Stimulated activated memory B cell treated with anti-CD40 and anti-IgM and Interleukin-4, amounts not matched to agents 10 μg/mL and 1 μg/mL and 100 μg/mL, for 72 hours (primary cell): ENCODE measurements around the gene POFUT2.
"Not testable (repeated sequence)": the region's sequence is repeated elsewhere in the genome, so short reads cannot be mapped to it uniquely, and the experiment has no call there.

Source experiments
- ATAC-seq: fragments of 150-1000 bp; cut with Tn5 transposase; 2 replicates; pipeline ENCODE4 v1.10.0; 2021
- H3K27ac Mint-ChIP-seq: one replicate; pipeline ENCODE4 v1.8.0; 2022; ENCODE audit warnings: mild to moderate bottlenecking, mixed read lengths
- H3K27me3 Mint-ChIP-seq: one replicate; pipeline ENCODE4 v1.8.0; 2022; ENCODE audit warnings: mixed read lengths
- H3K36me3 Mint-ChIP-seq: one replicate; pipeline ENCODE4 v1.8.0; 2022; ENCODE audit warnings: mixed read lengths
- H3K4me1 Mint-ChIP-seq: one replicate; pipeline ENCODE4 v1.8.0; 2022; ENCODE audit warnings: mixed read lengths
- H3K4me3 Mint-ChIP-seq: one replicate; pipeline ENCODE4 v1.8.0; 2022; ENCODE audit warnings: mild to moderate bottlenecking, moderate library complexity, mixed read lengths
- H3K9me3 Mint-ChIP-seq: one replicate; pipeline ENCODE4 v1.8.0; 2022; ENCODE audit warnings: mixed read lengths

Gene POFUT2

GRCh38 chr21:45307597-45308158, 20.0 kb upstream of the POFUT2 start:
- H3K4me3 Mint-ChIP-seq, H3K27ac Mint-ChIP-seq, H3K9me3 Mint-ChIP-seq, H3K36me3 Mint-ChIP-seq, H3K4me1 Mint-ChIP-seq, ATAC-seq: not testable (repeated sequence)
- H3K27me3 Mint-ChIP-seq = peaks cover 94% of the 10 kb centered on the region

DNA sequence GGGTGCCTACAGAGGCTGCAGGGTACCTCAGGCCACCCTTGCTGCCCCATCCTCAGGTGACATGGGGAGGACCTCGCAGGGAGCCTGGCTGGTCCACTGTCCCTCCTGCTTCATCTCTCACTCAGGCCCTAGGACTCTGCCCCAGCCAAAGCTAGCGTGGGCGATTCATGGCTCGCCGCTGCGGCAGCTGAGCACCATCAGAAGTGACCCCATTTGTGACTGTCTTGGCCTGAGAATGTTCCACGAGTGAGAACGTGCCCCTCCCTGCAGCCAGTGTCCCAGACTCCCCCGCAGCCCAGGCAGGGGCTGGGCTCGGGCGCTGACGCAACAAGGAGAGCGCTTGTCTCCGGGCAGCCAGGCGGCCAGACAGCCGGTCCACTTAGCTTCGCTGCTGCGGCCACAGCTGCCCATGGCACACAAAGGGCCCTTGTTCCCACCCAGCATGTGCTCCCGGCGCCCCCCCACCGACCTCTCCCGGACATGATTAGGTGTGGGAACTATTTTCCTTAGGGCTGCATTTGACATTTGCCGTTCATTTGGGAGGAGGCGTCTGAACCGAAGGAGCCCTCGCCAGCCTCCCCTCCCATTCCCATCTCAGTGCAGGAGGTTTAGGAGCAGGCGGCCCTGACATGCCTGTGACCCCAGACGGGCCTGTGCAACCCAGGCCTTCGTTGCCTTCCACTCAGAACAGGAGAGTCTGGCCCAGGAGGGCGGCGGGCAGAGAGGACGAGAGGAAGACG, 19.3 kb upstream of the POFUT2 start:
- no peak overlapping the region for H3K4me3 Mint-ChIP-seq
- H3K27ac Mint-ChIP-seq = no peak overlapping the region
- H3K4me1 Mint-ChIP-seq = peaks cover 7% of the 10 kb centered on the region
- ATAC-seq = no peak
- no peaks in the 10 kb centered on the region for H3K36me3 Mint-ChIP-seq
- peaks cover 88% of the 10 kb centered on the region for H3K27me3 Mint-ChIP-seq
- H3K9me3 Mint-ChIP-seq = no peaks in the 10 kb centered on the region

GRCh38 chr21:45306453-45306831, 18.7 kb upstream of the POFUT2 start:
- peaks cover 7% of the 10 kb centered on the region for H3K4me1 Mint-ChIP-seq
- H3K9me3 Mint-ChIP-seq = no peaks in the 10 kb centered on the region

DNA sequence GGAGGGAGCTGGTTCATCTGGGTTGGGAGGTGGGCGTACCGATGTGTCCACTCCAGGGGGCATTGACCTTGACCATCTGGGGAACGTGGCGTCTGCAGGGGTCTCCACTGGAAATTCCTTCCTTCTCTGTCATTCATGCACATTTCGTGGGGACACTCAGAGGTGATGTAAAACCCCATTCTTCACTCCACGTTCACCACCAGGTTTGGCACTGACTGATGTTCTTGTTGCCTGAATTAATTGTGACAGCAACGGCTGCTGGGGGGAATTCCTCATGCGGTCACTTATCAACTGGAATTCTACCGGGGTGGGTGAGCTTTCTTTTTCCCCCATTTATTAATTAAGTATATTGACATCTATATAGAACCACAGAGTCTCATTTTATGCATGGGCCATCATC, 18.1 kb upstream of the POFUT2 start:
- ATAC-seq = no peak
- Mint-ChIP-seq H3K36me3 (no peaks in the 10 kb centered on the region), H3K27ac (no peak overlapping the region), H3K4me1 (peaks cover 7% of the 10 kb centered on the region), H3K4me3 (no peak overlapping the region), H3K27me3 (peaks cover 76% of the 10 kb centered on the region), H3K9me3 (no peaks in the 10 kb centered on the region)

More at GRCh38 chr21:45306453-45306831, 18.7 kb upstream of the POFUT2 start:
- peaks cover 82% of the 10 kb centered on the region for H3K27me3 Mint-ChIP-seq
- H3K4me3 Mint-ChIP-seq = no peak overlapping the region
- no peaks in the 10 kb centered on the region for H3K36me3 Mint-ChIP-seq
- no peak for ATAC-seq
- H3K27ac Mint-ChIP-seq = no peak overlapping the region

DNA sequence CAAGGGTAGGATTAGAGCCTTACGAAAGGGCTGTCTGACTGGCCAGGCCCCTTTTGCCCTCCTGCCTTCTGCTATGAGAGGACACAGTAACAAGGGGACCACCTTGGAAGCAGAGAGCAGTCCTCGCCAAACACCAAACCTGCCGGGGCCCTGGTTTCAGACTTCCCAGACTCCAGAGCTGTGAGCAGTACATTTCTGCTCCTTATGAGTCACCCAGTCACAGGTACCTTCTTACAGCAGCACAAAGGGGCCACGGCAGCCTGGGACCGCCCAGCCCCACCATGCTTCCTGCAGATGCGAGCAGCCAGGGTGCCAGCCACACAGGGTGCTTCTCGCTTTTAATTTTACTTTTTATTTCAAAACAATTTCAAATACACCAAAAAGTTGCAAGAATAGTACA, 17.2 kb upstream of the POFUT2 start:
- peaks cover 74% of the 10 kb centered on the region for H3K27me3 Mint-ChIP-seq
- no peak overlapping the region for H3K27ac Mint-ChIP-seq
- H3K4me1 Mint-ChIP-seq = peaks cover 7% of the 10 kb centered on the region
- H3K4me3 Mint-ChIP-seq = no peak overlapping the region
- no peaks in the 10 kb centered on the region for H3K36me3 Mint-ChIP-seq
- no peak for ATAC-seq
- no peaks in the 10 kb centered on the region for H3K9me3 Mint-ChIP-seq

- Mint-ChIP-seq H3K9me3 (no peaks in the 10 kb centered on the region), H3K4me3 (no peak overlapping the region), H3K27me3 (peaks cover 69% of the 10 kb centered on the region), H3K4me1 (peaks cover 7% of the 10 kb centered on the region), H3K27ac (no peak overlapping the region), H3K36me3 (no peaks in the 10 kb centered on the region)
- ATAC-seq = no peak
These were observed 16.8 kb upstream of the POFUT2 start for GRCh38 chr21:45304476-45304830.

GRCh38 chr21:45303751-45304475, 16.2 kb upstream of the POFUT2 start:
- ATAC-seq = no peak
- H3K27ac Mint-ChIP-seq = no peak overlapping the region
- peaks cover 63% of the 10 kb centered on the region for H3K27me3 Mint-ChIP-seq
- H3K36me3 Mint-ChIP-seq = no peaks in the 10 kb centered on the region
- no peak overlapping the region for H3K4me3 Mint-ChIP-seq
- no peaks in the 10 kb centered on the region for H3K9me3 Mint-ChIP-seq
- H3K4me1 Mint-ChIP-seq = peaks cover 4% of the 10 kb centered on the region

- ATAC-seq = no peak
- Mint-ChIP-seq H3K27me3 (peaks cover 56% of the 10 kb centered on the region), H3K4me3 (no peak overlapping the region), H3K27ac (no peak overlapping the region), H3K4me1 (no peaks in the 10 kb centered on the region), H3K9me3 (no peaks in the 10 kb centered on the region), H3K36me3 (no peaks in the 10 kb centered on the region)
These were observed 15.5 kb upstream of the POFUT2 start for GRCh38 chr21:45303091-45303615.

GRCh38 chr21:45302082-45303061, 14.7 kb upstream of the POFUT2 start:
- Mint-ChIP-seq H3K9me3 (no peaks in the 10 kb centered on the region), H3K36me3 (no peaks in the 10 kb centered on the region), H3K4me1 (no peaks in the 10 kb centered on the region), H3K27ac (no peak overlapping the region), H3K4me3 (no peak overlapping the region), H3K27me3 (peaks cover 48% of the 10 kb centered on the region)
- no peak for ATAC-seq

DNA sequence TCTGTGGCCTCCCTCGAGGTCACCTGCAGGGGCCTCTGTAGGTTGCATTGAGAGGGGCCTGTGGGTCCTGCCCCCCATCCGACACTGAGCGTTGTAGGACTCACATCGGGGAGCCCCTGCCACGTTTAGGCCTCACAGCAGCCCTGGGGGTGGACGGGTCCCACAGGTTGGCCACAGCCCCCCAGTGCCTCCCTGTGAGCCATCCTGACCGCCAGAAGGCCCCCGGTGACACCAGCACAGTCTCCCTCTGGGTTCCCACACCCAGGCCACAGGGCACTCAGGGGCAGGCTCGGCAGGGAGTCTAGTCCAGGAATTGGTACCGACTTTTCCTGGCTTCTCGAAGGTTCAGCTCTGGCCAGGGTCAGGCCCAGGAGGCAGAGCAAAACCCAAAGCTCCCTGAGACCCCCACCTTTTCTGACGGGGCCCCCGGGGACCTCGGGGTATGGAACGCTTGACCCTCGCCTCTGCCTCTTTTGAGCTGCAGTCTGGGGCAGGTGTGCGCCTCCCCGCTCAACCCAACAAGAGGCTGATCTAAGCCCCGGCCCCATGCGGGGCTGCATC, 13.9 kb upstream of the POFUT2 start:
- H3K27me3 Mint-ChIP-seq = peaks cover 40% of the 10 kb centered on the region
- H3K4me1 Mint-ChIP-seq = no peaks in the 10 kb centered on the region
- H3K4me3 Mint-ChIP-seq = no peak overlapping the region
- no peak for ATAC-seq
- H3K36me3 Mint-ChIP-seq = no peaks in the 10 kb centered on the region
- no peak overlapping the region for H3K27ac Mint-ChIP-seq
- H3K9me3 Mint-ChIP-seq = no peaks in the 10 kb centered on the region

DNA sequence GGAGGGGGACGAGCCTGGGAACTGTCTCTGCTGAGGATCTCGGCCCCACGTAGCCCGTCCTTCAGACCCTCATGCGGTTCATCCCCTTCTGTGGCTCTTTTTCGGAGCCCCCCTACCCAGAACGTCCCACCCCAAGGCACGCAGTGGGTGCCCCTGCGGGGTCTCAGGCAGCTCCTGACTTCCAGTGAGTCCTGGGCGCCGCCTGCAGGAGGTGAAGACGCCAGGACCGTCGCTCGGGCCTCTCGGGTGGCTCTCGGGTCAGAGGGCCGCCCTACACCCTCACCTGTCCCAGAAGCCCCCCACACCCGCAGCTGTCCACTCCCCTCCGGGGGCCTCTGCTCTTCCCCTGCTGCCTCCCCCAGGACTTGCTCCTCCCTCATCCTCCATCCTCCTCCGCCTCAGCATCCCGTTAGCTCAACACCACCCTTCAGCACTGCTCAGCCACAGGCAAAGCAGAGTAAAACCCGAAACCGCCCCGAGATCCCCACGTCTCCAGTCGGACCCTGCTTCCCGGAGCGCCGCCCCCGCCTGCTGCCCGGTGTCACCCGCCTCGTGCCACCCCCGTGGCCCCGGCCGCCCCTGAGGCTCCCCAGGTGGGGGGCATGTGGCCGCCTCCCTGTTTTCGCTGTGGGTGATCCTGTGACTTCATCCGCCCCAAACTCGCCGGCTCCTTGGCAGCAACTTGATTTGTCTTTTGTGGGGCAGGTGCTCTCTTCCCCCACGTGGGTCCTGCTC, 13.3 kb upstream of the POFUT2 start:
- H3K36me3 Mint-ChIP-seq = no peaks in the 10 kb centered on the region
- H3K4me3 Mint-ChIP-seq = no peak overlapping the region
- ATAC-seq = no peak
- H3K27ac Mint-ChIP-seq = no peak overlapping the region
- peaks cover 34% of the 10 kb centered on the region for H3K27me3 Mint-ChIP-seq
- H3K9me3 Mint-ChIP-seq = no peaks in the 10 kb centered on the region
- no peaks in the 10 kb centered on the region for H3K4me1 Mint-ChIP-seq

GRCh38 chr21:45299864-45300785, 12.4 kb upstream of the POFUT2 start:
- Mint-ChIP-seq H3K9me3 (no peaks in the 10 kb centered on the region), H3K27ac (no peak overlapping the region), H3K27me3 (peaks cover 32% of the 10 kb centered on the region), H3K4me1 (no peaks in the 10 kb centered on the region), H3K36me3 (no peaks in the 10 kb centered on the region), H3K4me3 (no peak overlapping the region)
- ATAC-seq = no peak

- peaks cover 31% of the 10 kb centered on the region for H3K27me3 Mint-ChIP-seq
- ATAC-seq = no peak
- no peak overlapping the region for H3K27ac Mint-ChIP-seq
- H3K4me1 Mint-ChIP-seq = peaks cover 4% of the 10 kb centered on the region
- H3K9me3 Mint-ChIP-seq = no peaks in the 10 kb centered on the region
- H3K36me3 Mint-ChIP-seq = no peaks in the 10 kb centered on the region
- no peak overlapping the region for H3K4me3 Mint-ChIP-seq
These were observed 11.6 kb upstream of the POFUT2 start for GRCh38 chr21:45299026-45299863.
